DND-41 (cell line): ENCODE measurements around the gene SRRM5.

ENCODE experiments used
- EZH2 ChIP-seq: IDR thresholded peaks from 3 replicates; pipeline ENCODE4 v1.6.1; 2012; ENCODE audit warnings: borderline replicate concordance, low read depth, mild to moderate bottlenecking, moderate library complexity, low read length, inconsistent platforms; ENCODE audit not compliant: severe bottlenecking
- TF ChIP-seq, protein P1 (sequence below): IDR thresholded peaks from 2 replicates; pipeline ENCODE4 v1.5.1; 2012; ENCODE audit warnings: borderline replicate concordance, low read length, moderate library complexity, mild to moderate bottlenecking; ENCODE audit not compliant: poor library complexity, severe bottlenecking; ENCODE audit errors: extremely low read depth

DNA sequence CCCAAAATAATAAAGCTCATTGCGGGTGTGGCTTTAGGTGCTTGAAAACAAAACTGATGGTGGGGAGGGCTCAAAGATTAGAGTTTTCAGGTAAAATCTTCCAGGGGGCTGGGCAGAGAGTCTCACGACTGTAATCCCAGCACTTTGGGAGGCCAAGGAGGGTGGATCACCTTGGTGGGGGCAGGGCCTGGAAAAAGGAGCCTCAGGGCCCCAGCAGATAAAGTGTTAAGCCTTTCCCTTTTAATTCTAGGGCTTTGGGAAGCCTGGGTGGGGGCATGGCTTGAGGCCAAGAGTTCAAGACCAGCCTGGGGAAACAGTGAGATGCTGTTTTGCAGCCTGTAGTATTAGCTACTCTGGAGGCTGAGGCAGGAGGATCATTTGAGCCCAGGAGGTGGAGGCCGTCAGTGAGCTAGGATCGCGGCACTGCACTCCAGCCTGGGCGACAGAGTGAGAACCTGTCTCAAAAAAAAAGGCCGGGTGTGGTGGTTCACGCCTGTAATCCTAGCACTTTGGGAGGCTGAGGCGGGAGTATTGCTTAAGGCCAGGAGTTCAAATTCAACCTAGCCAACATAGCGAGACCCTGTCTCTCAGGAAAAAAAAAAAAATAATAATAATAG lies 17.7 kb upstream of the SRRM5 start:
- TF ChIP-seq, protein P1, sequence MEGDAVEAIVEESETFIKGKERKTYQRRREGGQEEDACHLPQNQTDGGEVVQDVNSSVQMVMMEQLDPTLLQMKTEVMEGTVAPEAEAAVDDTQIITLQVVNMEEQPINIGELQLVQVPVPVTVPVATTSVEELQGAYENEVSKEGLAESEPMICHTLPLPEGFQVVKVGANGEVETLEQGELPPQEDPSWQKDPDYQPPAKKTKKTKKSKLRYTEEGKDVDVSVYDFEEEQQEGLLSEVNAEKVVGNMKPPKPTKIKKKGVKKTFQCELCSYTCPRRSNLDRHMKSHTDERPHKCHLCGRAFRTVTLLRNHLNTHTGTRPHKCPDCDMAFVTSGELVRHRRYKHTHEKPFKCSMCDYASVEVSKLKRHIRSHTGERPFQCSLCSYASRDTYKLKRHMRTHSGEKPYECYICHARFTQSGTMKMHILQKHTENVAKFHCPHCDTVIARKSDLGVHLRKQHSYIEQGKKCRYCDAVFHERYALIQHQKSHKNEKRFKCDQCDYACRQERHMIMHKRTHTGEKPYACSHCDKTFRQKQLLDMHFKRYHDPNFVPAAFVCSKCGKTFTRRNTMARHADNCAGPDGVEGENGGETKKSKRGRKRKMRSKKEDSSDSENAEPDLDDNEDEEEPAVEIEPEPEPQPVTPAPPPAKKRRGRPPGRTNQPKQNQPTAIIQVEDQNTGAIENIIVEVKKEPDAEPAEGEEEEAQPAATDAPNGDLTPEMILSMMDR, result no peak
- no peak for TF ChIP-seq EZH2
